Upper lobe of left lung (tissue), 6 donors: ENCODE data around the gene RTL9. TPM values are rescaled to one million over a fixed set of nuclear protein-coding genes. Genes with fewer than 3 reads are reported as not detected.
A peak's percentile ranks its signal among the peaks of the same experiment; 100 is the strongest.

Experiments used
- ATAC-seq, 2 donors: fragments of 200-7000 bp; cut with Tn5 transposase; one replicate each; pipeline ENCODE4 v1.9.1; 2022; ENCODE audit warnings: mild to moderate bottlenecking in 2 of 2, moderate library complexity in 2 of 2; ENCODE audit not compliant: low FRiP score in 2 of 2
- DNase-seq, 2 donors: peaks; one replicate each; pipeline ENCODE4 v3.0.0-alpha.2; 2019 to 2020
- H3K27ac ChIP-seq, 4 donors: fragments of 200-600 bp; sonication (generic); one replicate each; pipeline ENCODE4 v1.5.1; 2016 to 2019
- H3K27me3 ChIP-seq, 4 donors: fragments of 200-600 bp; sonication (generic); one replicate each; pipeline ENCODE4 v1.5.1; 2017 to 2019
- H3K36me3 ChIP-seq, 4 donors: fragments of 200-600 bp; sonication (generic); one replicate each; pipeline ENCODE4 v1.5.1; 2016 to 2019
- H3K4me1 ChIP-seq, 4 donors: fragments of 200-600 bp; sonication (generic); one replicate each; pipeline ENCODE4 v1.5.1; 2018 to 2019
- H3K4me3 ChIP-seq, 4 donors: fragments of 200-600 bp; sonication (generic); one replicate each; pipeline ENCODE4 v1.5.1; 2017 to 2019; ENCODE audit warnings: mild to moderate bottlenecking in 2 of 4, moderate library complexity in 1 of 4
- H3K9me3 ChIP-seq, 4 donors: fragments of 200-600 bp; sonication (generic); one replicate each; pipeline ENCODE4 v1.5.1; 2018 to 2019
- CTCF ChIP-seq, 6 experiments: fragments of 450-650 bp in 4 of 6; fragments of 200-600 bp in 2 of 6; sonication (generic) in 2 of 6; IDR thresholded peaks; one replicate each; pipeline ENCODE4 v1.5.1; 2016 to 2019; ENCODE audit warnings: antibody characterized with exemption in 6 of 6
- EP300 ChIP-seq, 4 donors: sonication (generic); formaldehyde crosslinking; IDR thresholded peaks; one replicate each; pipeline ENCODE4 v1.5.1; 2017; ENCODE audit warnings: antibody characterized with exemption in 4 of 4, control low read depth in 2 of 4
- POLR2A ChIP-seq, 4 donors: fragments of 450-650 bp; IDR thresholded peaks; one replicate each; pipeline ENCODE4 v1.5.1; 2016 to 2017; ENCODE audit warnings: antibody characterized with exemption in 4 of 4, mild to moderate bottlenecking in 2 of 4
- POLR2AphosphoS5 ChIP-seq, 2 donors: sonication (generic); formaldehyde crosslinking; IDR thresholded peaks; one replicate each; pipeline ENCODE4 v1.5.1; 2017; ENCODE audit warnings: antibody characterized with exemption in 2 of 2
- WGBS, 2 donors: methylation state at CpG; one replicate each; pipeline ENCODE4 v1.1.5; 2017 to 2018; 5-methylcytosine and 5-hydroxymethylcytosine counted together
- total RNA-seq, 6 donors: library from RNA; depleted of rRNA in 4 of 6; stranded (reverse); fragments of >200 nt in 4 of 6; gene quantifications; one replicate each; pipeline versions ENCODE4 v1.1.0 to v1.2.1, GENCODE V29; 2016 to 2021
- donor health status: DM: no; HTN: no; CAD: no; lungs with moderate emphysema.
- donor health status: DM: no; HTN: yes; CAD: no; lungs with severe emphysema.

RTL9 gene
- total RNA-seq, 6 donors from 2014 or later: under 0.01 to 0.51 (median 0.18) TPM; not detected in 2

- no peaks in the 10 kb centered on the region for H3K9me3 ChIP-seq
- H3K4me3 ChIP-seq: no peak overlapping the region
- H3K4me1 ChIP-seq: no peaks in the 10 kb centered on the region
- no peak for DNase-seq
- no peak for ATAC-seq
- H3K36me3 ChIP-seq: no peaks in the 10 kb centered on the region
- TF ChIP-seq EP300 (IDR thresholded peaks at IDR 0.05): no peak
- no peak for TF ChIP-seq POLR2AphosphoS5 (IDR thresholded peaks at IDR 0.05)
- TF ChIP-seq POLR2A (IDR thresholded peaks at IDR 0.05): no peak
- TF ChIP-seq CTCF (IDR thresholded peaks at IDR 0.05): no peak
- WGBS, 2 donors: 50 to 79% methylated on average over 1 of the region's 1 CpG
- H3K27ac ChIP-seq: no peak overlapping the region
- H3K27me3 ChIP-seq: no peaks in the 10 kb centered on the region
Measured at GRCh38 chrX:110374559-110374958, 15.9 kb downstream of the RTL9 start.

DNA sequence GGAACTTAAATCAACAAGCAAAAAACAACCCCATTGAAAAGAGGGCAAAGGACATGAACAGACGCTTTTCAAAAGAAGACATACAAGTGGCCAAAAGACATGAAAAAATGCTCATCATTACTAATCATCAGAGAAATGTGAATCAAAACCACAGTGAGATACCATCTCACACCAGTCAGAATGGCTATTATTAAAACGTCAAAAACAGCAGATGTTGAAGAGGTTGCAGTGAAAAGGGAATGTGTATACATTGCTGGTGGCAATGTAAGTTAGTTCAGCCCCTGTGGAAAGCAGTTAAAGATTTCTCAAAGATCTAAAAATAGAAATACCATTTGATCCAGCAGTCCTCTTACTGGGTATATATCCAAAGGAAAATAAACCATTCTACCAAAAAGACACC lies 22.6 kb downstream of the RTL9 start:
- TF ChIP-seq POLR2AphosphoS5 (IDR thresholded peaks at IDR 0.05) (no peak), CTCF (IDR thresholded peaks at IDR 0.05) (no peak), POLR2A (IDR thresholded peaks at IDR 0.05) (no peak), EP300 (IDR thresholded peaks at IDR 0.05) (no peak)
- H3K36me3 ChIP-seq: no peaks in the 10 kb centered on the region
- no peaks in the 10 kb centered on the region for H3K4me1 ChIP-seq
- no peak overlapping the region for H3K27ac ChIP-seq
- no peak for DNase-seq
- no peaks in the 10 kb centered on the region for H3K27me3 ChIP-seq
- no peak for ATAC-seq
- WGBS, 2 donors: 58 to 87% methylated on average over 1 to 2 of the region's 2 CpGs
- no peak overlapping the region for H3K4me3 ChIP-seq
- no peaks in the 10 kb centered on the region for H3K9me3 ChIP-seq

DNA sequence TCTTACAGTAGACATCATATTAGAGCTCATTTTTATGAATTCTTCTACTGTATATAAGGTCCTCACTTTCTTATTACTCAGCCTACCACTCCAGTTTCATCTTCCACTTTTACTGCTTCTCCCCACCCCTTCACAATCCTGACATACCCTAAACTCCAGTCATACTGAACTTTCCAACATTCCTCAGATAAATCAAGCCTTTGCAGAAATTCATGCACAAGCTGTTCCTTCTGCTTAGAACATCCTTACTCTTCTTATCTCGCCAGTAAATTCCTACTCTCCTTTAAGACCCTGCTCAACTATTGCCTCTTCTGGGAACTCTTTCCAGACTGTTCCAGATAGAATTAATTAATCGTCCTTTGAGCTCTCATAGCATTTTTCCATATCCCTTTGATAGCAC lies 24.8 kb downstream of the RTL9 start:
- Histone ChIP-seq H3K4me1 (no peaks in the 10 kb centered on the region), H3K36me3 (no peaks in the 10 kb centered on the region), H3K27me3 (no peaks in the 10 kb centered on the region), H3K9me3 (no peaks in the 10 kb centered on the region), H3K4me3 (no peak overlapping the region), H3K27ac (peak overlapping the region in 1 of 4 donors; percentile 40)
- TF ChIP-seq CTCF (IDR thresholded peaks at IDR 0.05) (no peak), POLR2AphosphoS5 (IDR thresholded peaks at IDR 0.05) (no peak), EP300 (IDR thresholded peaks at IDR 0.05) (no peak), POLR2A (IDR thresholded peaks at IDR 0.05) (no peak)
- DNase-seq: no peak
- 61 to 66% methylated on average over 2 of the region's 2 CpGs for WGBS, 2 donors
- ATAC-seq: peak in 1 of 2 donors; percentile 42

- 72 to 80% methylated on average over 2 of the region's 2 CpGs for WGBS, 2 donors
Measured at GRCh38 chrX:110384490-110384889, 25.8 kb downstream of the RTL9 start.

More at GRCh38 chrX:110384490-110384889, 25.8 kb downstream of the RTL9 start:
- H3K9me3 ChIP-seq: no peaks in the 10 kb centered on the region
- H3K4me3 ChIP-seq: no peak overlapping the region
- H3K27me3 ChIP-seq: no peaks in the 10 kb centered on the region
- H3K36me3 ChIP-seq: no peaks in the 10 kb centered on the region
- TF ChIP-seq CTCF (IDR thresholded peaks at IDR 0.05) (no peak), POLR2AphosphoS5 (IDR thresholded peaks at IDR 0.05) (no peak), POLR2A (IDR thresholded peaks at IDR 0.05) (no peak), EP300 (IDR thresholded peaks at IDR 0.05) (no peak)
- no peak overlapping the region for H3K27ac ChIP-seq
- DNase-seq: no peak
- no peak for ATAC-seq
- no peaks in the 10 kb centered on the region for H3K4me1 ChIP-seq
